GM12878 (cell line): ENCODE results near the gene ITCH. TPM values are rescaled to one million over a fixed set of nuclear protein-coding genes. Genes with fewer than 3 reads are reported as not detected.

Source experiments
- ATAC-seq: fragments of 200-7000 bp; cut with Tn5 transposase; 3 replicates; pipeline ENCODE4 v1.9.1; 2020; ENCODE audit warnings: mild to moderate bottlenecking, moderate library complexity
- BruUV-seq: library from RNA; stranded (reverse); fragments of 400-500 nt; replicated peaks from 2 replicates; lab custom pipeline; 2021; lab: Mats Ljungman, UMichigan
- CTCF ChIA-PET: fragments of 300-600 bp; sonication (Branson Sonifier 250); formaldehyde crosslinking; extraction: SDS; loops from one replicate; lab custom pipeline; 2021; ENCODE audit warnings: inconsistent platforms; lab: Yijun Ruan, JAX
- POLR2A ChIA-PET: fragments of 350-600 bp; formaldehyde crosslinking; extraction: SDS; loops from one replicate; lab custom pipeline; 2021; ENCODE audit warnings: inconsistent platforms; lab: Charles Lee
- RAD21 ChIA-PET: fragments of 300-600 bp; sonication (Branson Sonifier 250); formaldehyde crosslinking; loops from one replicate; lab custom pipeline; 2023; ENCODE audit warnings: antibody characterized with exemption; ENCODE audit not compliant: unreplicated experiment; lab: Charles Lee
- SMC1A ChIA-PET: fragments of 300-600 bp; sonication (Branson Sonifier 250); formaldehyde crosslinking; loops from one replicate; lab custom pipeline; 2023; ENCODE audit not compliant: unreplicated experiment, uncharacterized antibody; lab: Charles Lee
- DNase-seq: peaks from one replicate; pipeline ENCODE4 v3.0.0-alpha.2; 2011; ENCODE audit warnings: low read depth, low spot score
- FAIRE-seq: peaks from 3 replicates; lab custom pipeline; 2011; peaks lifted over from hg19 to GRCh38; lab: Jason Lieb, UNC
- H2AFZ ChIP-seq: 2 replicates; pipeline ENCODE4 v1.6.0; 2011; ENCODE audit warnings: low read depth, low read length, control low read depth; ENCODE audit not compliant: control insufficient read depth
- H3K27ac ChIP-seq: 2 replicates; pipeline ENCODE4 v1.5.1; 2011; ENCODE audit warnings: control low read depth; ENCODE audit not compliant: control insufficient read depth, insufficient read depth
- H3K27me3 ChIP-seq, 2 experiments: replicated peaks in 1 of 2; 2 replicates each; pipeline versions ENCODE4 v1.6.0 to v1.6.1; 2011; ENCODE audit warnings: low read length in 1 of 2; ENCODE audit not compliant: control insufficient read depth in 2 of 2, insufficient read depth in 2 of 2
- H3K36me3 ChIP-seq, 2 experiments: 2 replicates each; pipeline ENCODE4 v1.5.1; 2011; ENCODE audit warnings: low read length in 1 of 2; ENCODE audit not compliant: control insufficient read depth in 2 of 2, insufficient read depth in 2 of 2
- H3K4me1 ChIP-seq: 2 replicates; pipeline ENCODE4 v1.6.1; 2011; ENCODE audit warnings: mild to moderate bottlenecking, low read length, moderate library complexity, mixed read lengths; ENCODE audit not compliant: control insufficient read depth, insufficient read depth
- H3K4me2 ChIP-seq: 2 replicates; pipeline ENCODE4 v1.6.0; 2011; ENCODE audit warnings: control low read depth; ENCODE audit not compliant: control insufficient read depth, insufficient read depth
- H3K4me3 ChIP-seq: fragments of 200-600 bp; sonication (generic); 2 replicates; pipeline ENCODE4 v1.5.1; 2016
- H3K79me2 ChIP-seq: 2 replicates; pipeline ENCODE4 v1.6.0; 2011; ENCODE audit warnings: low read length; ENCODE audit not compliant: control insufficient read depth, insufficient read depth
- H3K9ac ChIP-seq: 2 replicates; pipeline ENCODE4 v1.8.0; 2011; ENCODE audit warnings: low read length, control low read depth, mixed read lengths; ENCODE audit not compliant: control insufficient read depth, insufficient read depth
- H3K9me3 ChIP-seq: replicated peaks from 3 replicates; pipeline ENCODE4 v1.5.1; 2011; ENCODE audit warnings: mild to moderate bottlenecking, low read length; ENCODE audit not compliant: control insufficient read depth, insufficient read depth
- H4K20me1 ChIP-seq: 2 replicates; pipeline ENCODE4 v1.6.0; 2011; ENCODE audit not compliant: control insufficient read depth, insufficient read depth
- BMI1 ChIP-seq: fragments of 450-650 bp; IDR thresholded peaks from 2 replicates; pipeline ENCODE4 v1.6.1; 2016; ENCODE audit warnings: mild to moderate bottlenecking, moderate library complexity, borderline replicate concordance
- CHD1 ChIP-seq: IDR thresholded peaks from 2 replicates; pipeline ENCODE4 v1.6.1; 2012; ENCODE audit warnings: low read depth, low read length, improper control_type of control experiment
- EED ChIP-seq: sonication (generic); IDR thresholded peaks from 2 replicates; pipeline ENCODE4 v1.6.1; 2016; ENCODE audit warnings: antibody characterized with exemption, low read depth
- ELK1 ChIP-seq: IDR thresholded peaks from 2 replicates; pipeline ENCODE4 v1.6.1; 2012; ENCODE audit warnings: low read depth, low read length, improper control_type of control experiment
- EZH2 ChIP-seq: IDR thresholded peaks from 2 replicates; pipeline ENCODE4 v1.6.1; 2012; ENCODE audit warnings: low read depth, mild to moderate bottlenecking, control low read depth, inconsistent platforms, low read length, borderline replicate concordance; ENCODE audit not compliant: control insufficient read depth
- JUNB ChIP-seq: IDR thresholded peaks from 2 replicates; pipeline ENCODE4 v1.6.1; 2016; ENCODE audit warnings: antibody characterized with exemption, mild to moderate bottlenecking
- MYB ChIP-seq: fragments of 150-350 bp; IDR thresholded peaks from 2 replicates; pipeline ENCODE4 v1.6.1; 2014; ENCODE audit warnings: mild to moderate bottlenecking, low read depth, low read length, borderline replicate concordance
- POLR2AphosphoS2 ChIP-seq: IDR thresholded peaks from 2 replicates; pipeline ENCODE4 v1.6.1; 2011; ENCODE audit warnings: low read depth, mild to moderate bottlenecking, low read length, improper control_type of control experiment, moderate library complexity
- RFX5 ChIP-seq: IDR thresholded peaks from 2 replicates; pipeline ENCODE4 v1.6.1; 2011; ENCODE audit warnings: low read depth, low read length, improper control_type of control experiment
- STAT3 ChIP-seq: IDR thresholded peaks from 2 replicates; pipeline ENCODE4 v1.6.1; 2011; ENCODE audit warnings: low read depth, low read length, improper control_type of control experiment
- ZBED1 ChIP-seq: IDR thresholded peaks from 2 replicates; pipeline ENCODE4 v1.6.1; 2016; ENCODE audit warnings: borderline replicate concordance
- ZNF622 ChIP-seq: fragments of 450-650 bp; IDR thresholded peaks from 2 replicates; pipeline ENCODE4 v1.6.1; 2017; ENCODE audit warnings: mild to moderate bottlenecking, inconsistent platforms
- WGBS: methylation state at CpG from one replicate; pipeline ENCODE4 v1.1.6; 2016; ENCODE audit warnings: low lambda C conversion rate; ENCODE audit not compliant: insufficient replicate concordance, insufficient coverage; ENCODE audit errors: missing lambda C conversion rate; 5-methylcytosine and 5-hydroxymethylcytosine counted together
- in situ Hi-C: fragments of 300-500 bp; cut with MboI; formaldehyde crosslinking; loops from 9 replicates; pipeline ENCODE4 v1.14.3; 2018; ENCODE audit warnings: mixed read lengths
- intact Hi-C: fragments of 100-400 bp; cut with micrococcal nuclease; formaldehyde crosslinking; loops from one replicate; pipeline ENCODE4 v1.14.2; 2022; ENCODE audit not compliant: unreplicated experiment
- polyA plus RNA-seq, 11 experiments: library from polyadenylated mRNA; depleted of rRNA in 4 of 11; unstranded in 6 of 11; stranded (reverse) in 5 of 11; fragments of >200 nt; fragmentation: Nextera tagmentation in 4 of 11; fragmentation: Illumina TruSeq in 1 of 11; extraction: Ambion mirVana in 4 of 11; extraction: Trizol in 1 of 11; gene quantifications; 1 replicate in 1 of 11; 2 replicates in 10 of 11; pipeline versions ENCODE4 v1.2.1 to v1.2.3, GENCODE V29; 2011 to 2016; ENCODE audit warnings: inconsistent platforms in 2 of 11, missing spikeins in 2 of 11, low read depth in 1 of 11
- total RNA-seq, 4 experiments: library from RNA; depleted of rRNA in 3 of 4; stranded (reverse); fragments of >200 nt in 3 of 4; fragmentation: Illumina TruSeq in 1 of 4; extraction: Trizol in 1 of 4; gene quantifications; 2 replicates each; pipeline versions ENCODE4 v1.2.1 to v1.2.3, GENCODE V29; 2013 to 2021
- TF ChIP-seq, protein P1 (sequence below): fragments of 450-650 bp; IDR thresholded peaks from 2 replicates; pipeline ENCODE4 v1.6.1; 2017; ENCODE audit warnings: antibody characterized with exemption, mild to moderate bottlenecking, moderate library complexity
- TF ChIP-seq, protein P2 (sequence below): fragments of 450-650 bp; IDR thresholded peaks from 2 replicates; pipeline ENCODE4 v1.6.1; 2017; ENCODE audit warnings: mild to moderate bottlenecking, moderate library complexity

Gene ITCH
- total and polyA plus RNA-seq, 10 of the 15 experiments (the other 5 are each of a cell fraction or from before 2014, with no cell fraction given) = 7.5 to 46.1 (median 21.5) TPM

GRCh38 chr20:34437330-34437986, 74.4 kb downstream of the ITCH start (continued):
- no peak for TF ChIP-seq ELK1

GRCh38 chr20:34439168-34439567, 76.1 kb downstream of the ITCH start:
- Histone ChIP-seq H3K27me3 (no peaks in the 10 kb centered on the region), H2AFZ (no peak overlapping the region), H3K9me3 (no peaks in the 10 kb centered on the region)
- CTCF ChIA-PET = interaction anchor here (1.1 to 5.8 kb wide), 2 partner anchors 126 to 330 kb away, joined by 5 to 30 read pairs; no protein-coding TSS in a partner anchor
- no peak for FAIRE-seq
- no peak for TF ChIP-seq CHD1
- TF ChIP-seq POLR2AphosphoS2 = no peak
- no peak for TF ChIP-seq BMI1
- TF ChIP-seq ZBED1 = no peak
- TF ChIP-seq EED = no peak
- no peak for TF ChIP-seq MYB
- TF ChIP-seq JUNB = no peak
- TF ChIP-seq, protein P1, sequence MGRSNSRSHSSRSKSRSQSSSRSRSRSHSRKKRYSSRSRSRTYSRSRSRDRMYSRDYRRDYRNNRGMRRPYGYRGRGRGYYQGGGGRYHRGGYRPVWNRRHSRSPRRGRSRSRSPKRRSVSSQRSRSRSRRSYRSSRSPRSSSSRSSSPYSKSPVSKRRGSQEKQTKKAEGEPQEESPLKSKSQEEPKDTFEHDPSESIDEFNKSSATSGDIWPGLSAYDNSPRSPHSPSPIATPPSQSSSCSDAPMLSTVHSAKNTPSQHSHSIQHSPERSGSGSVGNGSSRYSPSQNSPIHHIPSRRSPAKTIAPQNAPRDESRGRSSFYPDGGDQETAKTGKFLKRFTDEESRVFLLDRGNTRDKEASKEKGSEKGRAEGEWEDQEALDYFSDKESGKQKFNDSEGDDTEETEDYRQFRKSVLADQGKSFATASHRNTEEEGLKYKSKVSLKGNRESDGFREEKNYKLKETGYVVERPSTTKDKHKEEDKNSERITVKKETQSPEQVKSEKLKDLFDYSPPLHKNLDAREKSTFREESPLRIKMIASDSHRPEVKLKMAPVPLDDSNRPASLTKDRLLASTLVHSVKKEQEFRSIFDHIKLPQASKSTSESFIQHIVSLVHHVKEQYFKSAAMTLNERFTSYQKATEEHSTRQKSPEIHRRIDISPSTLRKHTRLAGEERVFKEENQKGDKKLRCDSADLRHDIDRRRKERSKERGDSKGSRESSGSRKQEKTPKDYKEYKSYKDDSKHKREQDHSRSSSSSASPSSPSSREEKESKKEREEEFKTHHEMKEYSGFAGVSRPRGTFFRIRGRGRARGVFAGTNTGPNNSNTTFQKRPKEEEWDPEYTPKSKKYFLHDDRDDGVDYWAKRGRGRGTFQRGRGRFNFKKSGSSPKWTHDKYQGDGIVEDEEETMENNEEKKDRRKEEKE = no peak
- TF ChIP-seq, protein P2, sequence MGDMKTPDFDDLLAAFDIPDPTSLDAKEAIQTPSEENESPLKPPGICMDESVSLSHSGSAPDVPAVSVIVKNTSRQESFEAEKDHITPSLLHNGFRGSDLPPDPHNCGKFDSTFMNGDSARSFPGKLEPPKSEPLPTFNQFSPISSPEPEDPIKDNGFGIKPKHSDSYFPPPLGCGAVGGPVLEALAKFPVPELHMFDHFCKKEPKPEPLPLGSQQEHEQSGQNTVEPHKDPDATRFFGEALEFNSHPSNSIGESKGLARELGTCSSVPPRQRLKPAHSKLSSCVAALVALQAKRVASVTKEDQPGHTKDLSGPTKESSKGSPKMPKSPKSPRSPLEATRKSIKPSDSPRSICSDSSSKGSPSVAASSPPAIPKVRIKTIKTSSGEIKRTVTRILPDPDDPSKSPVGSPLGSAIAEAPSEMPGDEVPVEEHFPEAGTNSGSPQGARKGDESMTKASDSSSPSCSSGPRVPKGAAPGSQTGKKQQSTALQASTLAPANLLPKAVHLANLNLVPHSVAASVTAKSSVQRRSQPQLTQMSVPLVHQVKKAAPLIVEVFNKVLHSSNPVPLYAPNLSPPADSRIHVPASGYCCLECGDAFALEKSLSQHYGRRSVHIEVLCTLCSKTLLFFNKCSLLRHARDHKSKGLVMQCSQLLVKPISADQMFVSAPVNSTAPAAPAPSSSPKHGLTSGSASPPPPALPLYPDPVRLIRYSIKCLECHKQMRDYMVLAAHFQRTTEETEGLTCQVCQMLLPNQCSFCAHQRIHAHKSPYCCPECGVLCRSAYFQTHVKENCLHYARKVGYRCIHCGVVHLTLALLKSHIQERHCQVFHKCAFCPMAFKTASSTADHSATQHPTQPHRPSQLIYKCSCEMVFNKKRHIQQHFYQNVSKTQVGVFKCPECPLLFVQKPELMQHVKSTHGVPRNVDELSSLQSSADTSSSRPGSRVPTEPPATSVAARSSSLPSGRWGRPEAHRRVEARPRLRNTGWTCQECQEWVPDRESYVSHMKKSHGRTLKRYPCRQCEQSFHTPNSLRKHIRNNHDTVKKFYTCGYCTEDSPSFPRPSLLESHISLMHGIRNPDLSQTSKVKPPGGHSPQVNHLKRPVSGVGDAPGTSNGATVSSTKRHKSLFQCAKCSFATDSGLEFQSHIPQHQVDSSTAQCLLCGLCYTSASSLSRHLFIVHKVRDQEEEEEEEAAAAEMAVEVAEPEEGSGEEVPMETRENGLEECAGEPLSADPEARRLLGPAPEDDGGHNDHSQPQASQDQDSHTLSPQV = no peak
- no peak for TF ChIP-seq EZH2
- TF ChIP-seq ZNF622 = no peak
- no peak for TF ChIP-seq RFX5
- no peak for TF ChIP-seq STAT3
- TF ChIP-seq, all 136 proteins: peak for 0
- H3K4me3 ChIP-seq = no peak overlapping the region
- no peaks in the 10 kb centered on the region for H3K79me2 ChIP-seq
- ChIA-PET SMC1A (interaction anchor here (1.1 kb wide), 1 partner anchor 101 kb away, joined by 3 read pairs; no protein-coding TSS in a partner anchor), RAD21 (no interaction called here), POLR2A (no interaction called here)
- no peaks in the 10 kb centered on the region for H4K20me1 ChIP-seq
- in situ Hi-C loops = no loop called here
- ATAC-seq (no peak), DNase-seq (no peak)
- no peak overlapping the region for H3K9ac ChIP-seq
- H3K4me2 ChIP-seq = no peak overlapping the region
- H3K27ac ChIP-seq = no peak overlapping the region
- H3K4me1 ChIP-seq = no peaks in the 10 kb centered on the region
- WGBS = 84% methylated on average over 5 of the region's 5 CpGs
- intact Hi-C loops = no loop called here
- BruUV-seq = no TSS peak
- H3K36me3 ChIP-seq = peaks cover 0 to 24% of the 10 kb centered on the region in 2 experiments; a peak in 2 of 4 replicates
